ENCODE measurements around the gene EMX1.

EMX1 gene

GRCh38 chr2:72949045-72949444 is 31.7 kb downstream of the EMX1 start:
- TF ChIP-seq CTCF (IDR thresholded peaks at IDR 0.05; ENCODE audit: low read depth, low read length, missing control alignments), result no peak
- H3K4me3 ChIP-seq (replicated peaks; ENCODE audit: low read depth, low read length), result no peak overlapping the region
- no peak for DNase-seq (ENCODE audit: extremely low read depth, low read depth)

DNA sequence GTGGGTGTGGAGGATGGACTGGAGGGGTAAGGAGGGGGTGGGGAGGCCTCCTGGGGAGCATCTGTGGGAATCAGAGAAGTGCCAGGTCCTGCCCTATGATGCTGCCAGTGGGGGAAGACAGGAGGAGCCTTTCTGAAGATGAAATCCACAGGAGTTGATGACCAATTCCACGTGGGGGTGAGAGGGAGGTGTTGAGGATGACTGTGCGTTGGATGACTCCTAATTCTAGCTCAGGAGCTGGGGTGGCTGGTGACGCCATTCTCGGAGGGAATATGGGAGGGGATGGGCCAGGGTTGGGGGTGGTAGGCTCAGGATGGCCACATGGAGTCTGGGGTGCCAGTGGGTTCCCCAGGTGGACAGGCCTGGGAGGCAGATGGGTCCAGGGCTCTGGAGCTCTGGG is 32.3 kb downstream of the EMX1 start:
- H3K4me3 ChIP-seq (replicated peaks; ENCODE audit: low read depth, low read length), result no peak overlapping the region
- DNase-seq (ENCODE audit: extremely low read depth, low read depth), result no peak
- no peak for TF ChIP-seq CTCF (IDR thresholded peaks at IDR 0.05; ENCODE audit: low read depth, low read length, missing control alignments)

- DNase-seq (ENCODE audit: extremely low read depth, low read depth), result no peak
- H3K4me3 ChIP-seq (replicated peaks; ENCODE audit: low read depth, low read length), result no peak overlapping the region
- TF ChIP-seq CTCF (IDR thresholded peaks at IDR 0.05; ENCODE audit: low read depth, low read length, missing control alignments), result no peak
Observed at GRCh38 chr2:72950558-72951255, 33.4 kb downstream of the EMX1 start.

- no peak for TF ChIP-seq CTCF (IDR thresholded peaks at IDR 0.05; ENCODE audit: low read depth, low read length, missing control alignments)
- H3K4me3 ChIP-seq (replicated peaks; ENCODE audit: low read depth, low read length), result no peak overlapping the region
- DNase-seq (ENCODE audit: extremely low read depth, low read depth), result no peak
Observed at GRCh38 chr2:72951303-72952095, 34.2 kb downstream of the EMX1 start.

- no peak overlapping the region for H3K4me3 ChIP-seq (replicated peaks; ENCODE audit: low read depth, low read length)
- peak; percentile 7 for TF ChIP-seq CTCF (IDR thresholded peaks at IDR 0.05; ENCODE audit: low read depth, low read length, missing control alignments)
- DNase-seq (ENCODE audit: extremely low read depth, low read depth), result no peak
Observed at GRCh38 chr2:72952110-72952823, 34.9 kb downstream of the EMX1 start.

DNA sequence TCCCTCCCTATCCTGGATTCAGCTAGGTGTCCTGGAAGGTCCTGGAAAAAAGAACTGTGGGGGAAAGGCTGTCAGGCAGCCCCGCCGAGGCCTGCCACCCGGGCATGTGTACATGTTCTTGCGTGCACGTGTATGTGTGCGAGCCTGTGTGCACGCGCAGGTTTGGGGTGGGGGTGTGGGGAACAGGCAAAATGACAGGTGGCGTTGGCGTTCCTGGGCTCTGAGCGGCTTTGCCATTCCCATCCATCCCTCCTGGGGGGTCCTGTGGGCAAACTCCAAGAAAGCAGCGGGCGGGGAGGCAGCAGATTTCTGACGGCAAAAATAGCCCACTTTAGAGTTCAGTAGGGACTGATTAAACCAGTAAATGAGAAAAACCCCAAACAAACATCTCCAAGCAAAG is 35.6 kb downstream of the EMX1 start:
- no peak overlapping the region for H3K4me3 ChIP-seq (replicated peaks; ENCODE audit: low read depth, low read length)
- DNase-seq (ENCODE audit: extremely low read depth, low read depth), result no peak
- no peak for TF ChIP-seq CTCF (IDR thresholded peaks at IDR 0.05; ENCODE audit: low read depth, low read length, missing control alignments)
